MG63 (cell line): ENCODE data around the gene OLFML3. TPM values are rescaled to one million over a fixed set of nuclear protein-coding genes. Genes with fewer than 3 reads are reported as not detected.

Source experiments
- DNase-seq: peaks from one replicate; pipeline ENCODE4 v3.0.0-alpha.2; 2020
- H3K27me3 ChIP-seq: fragments of 250-450 bp; sonication (Bioruptor Pico); 2 replicates; pipeline ENCODE4 v1.5.1; 2020; ENCODE audit warnings: mild to moderate bottlenecking, moderate library complexity
- H3K36me3 ChIP-seq: fragments of 250-450 bp; sonication (Bioruptor Pico); 2 replicates; pipeline ENCODE4 v1.5.1; 2020; ENCODE audit warnings: mild to moderate bottlenecking, moderate library complexity
- H3K4me3 ChIP-seq: fragments of 250-450 bp; sonication (Bioruptor Pico); 2 replicates; pipeline ENCODE4 v1.5.1; 2020; ENCODE audit warnings: mild to moderate bottlenecking, moderate library complexity
- H3K9me3 ChIP-seq: fragments of 250-450 bp; sonication (Bioruptor Pico); 2 replicates; pipeline ENCODE4 v1.5.1; 2020; ENCODE audit warnings: mild to moderate bottlenecking, moderate library complexity
- total RNA-seq: library from RNA; depleted of rRNA; stranded (reverse); fragments of >200 nt; shearing (Covaris generic); gene quantifications from 2 replicates; pipeline ENCODE4 v1.2.3, GENCODE V29; 2014; ENCODE audit warnings: low replicate concordance

OLFML3 gene
- total RNA-seq, 1 experiment from 2014 or later: 2.7 TPM

- H3K9me3 ChIP-seq: no peaks in the 10 kb centered on the region
- DNase-seq: peak; percentile 73
- no peak overlapping the region for H3K4me3 ChIP-seq
- no peaks in the 10 kb centered on the region for H3K27me3 ChIP-seq
- no peaks in the 10 kb centered on the region for H3K36me3 ChIP-seq
Observed at GRCh38 chr1:113981962-113982931, 3.0 kb downstream of the OLFML3 start.

- no peaks in the 10 kb centered on the region for H3K36me3 ChIP-seq
- H3K27me3 ChIP-seq: no peaks in the 10 kb centered on the region
- H3K4me3 ChIP-seq: no peak overlapping the region
- DNase-seq: no peak
- H3K9me3 ChIP-seq: no peaks in the 10 kb centered on the region
Observed at GRCh38 chr1:113982949-113983348, 3.7 kb downstream of the OLFML3 start.

- no peaks in the 10 kb centered on the region for H3K9me3 ChIP-seq
- no peak for DNase-seq
- H3K27me3 ChIP-seq: no peaks in the 10 kb centered on the region
- H3K36me3 ChIP-seq: no peaks in the 10 kb centered on the region
- H3K4me3 ChIP-seq: no peak overlapping the region
Observed at GRCh38 chr1:113983391-113983790, 4.1 kb downstream of the OLFML3 start.

- Histone ChIP-seq H3K36me3 (no peaks in the 10 kb centered on the region), H3K27me3 (no peaks in the 10 kb centered on the region), H3K4me3 (no peak overlapping the region), H3K9me3 (no peaks in the 10 kb centered on the region)
- DNase-seq: no peak
Observed at GRCh38 chr1:113983826-113984225, 4.6 kb downstream of the OLFML3 start.

GRCh38 chr1:113984710-113985109, 5.4 kb downstream of the OLFML3 start:
- Histone ChIP-seq H3K9me3 (no peaks in the 10 kb centered on the region), H3K27me3 (no peaks in the 10 kb centered on the region), H3K36me3 (no peaks in the 10 kb centered on the region), H3K4me3 (no peak overlapping the region)
- DNase-seq: no peak

- Histone ChIP-seq H3K36me3 (no peaks in the 10 kb centered on the region), H3K4me3 (no peak overlapping the region), H3K9me3 (no peaks in the 10 kb centered on the region), H3K27me3 (no peaks in the 10 kb centered on the region)
- no peak for DNase-seq
Observed at GRCh38 chr1:113986802-113987201, 7.5 kb downstream of the OLFML3 start.

GRCh38 chr1:113987259-113987658, 8.0 kb downstream of the OLFML3 start:
- no peak for DNase-seq
- H3K27me3 ChIP-seq: no peaks in the 10 kb centered on the region
- H3K4me3 ChIP-seq: no peak overlapping the region
- H3K36me3 ChIP-seq: no peaks in the 10 kb centered on the region
- no peaks in the 10 kb centered on the region for H3K9me3 ChIP-seq

GRCh38 chr1:113990530-113990929, 11.3 kb downstream of the OLFML3 start:
- H3K27me3 ChIP-seq: no peaks in the 10 kb centered on the region
- no peak overlapping the region for H3K4me3 ChIP-seq
- no peaks in the 10 kb centered on the region for H3K36me3 ChIP-seq
- DNase-seq: no peak
- peaks cover 7% of the 10 kb centered on the region; the same call in 1 of the 2 replicates for H3K9me3 ChIP-seq

GRCh38 chr1:113990961-113991360, 11.7 kb downstream of the OLFML3 start:
- Histone ChIP-seq H3K27me3 (no peaks in the 10 kb centered on the region), H3K36me3 (no peaks in the 10 kb centered on the region), H3K9me3 (peaks cover 7% of the 10 kb centered on the region; the same call in 1 of the 2 replicates), H3K4me3 (no peak overlapping the region)
- DNase-seq: no peak

- H3K27me3 ChIP-seq: no peaks in the 10 kb centered on the region
- no peak for DNase-seq
- H3K4me3 ChIP-seq: no peak overlapping the region
- no peaks in the 10 kb centered on the region for H3K36me3 ChIP-seq
- peaks cover 11% of the 10 kb centered on the region; the same call in 1 of the 2 replicates for H3K9me3 ChIP-seq
Observed at GRCh38 chr1:113991467-113991997, 12.3 kb downstream of the OLFML3 start.

- H3K36me3 ChIP-seq: no peaks in the 10 kb centered on the region
- H3K4me3 ChIP-seq: no peak overlapping the region
- H3K27me3 ChIP-seq: no peaks in the 10 kb centered on the region
- peaks cover 11% of the 10 kb centered on the region; the same call in 1 of the 2 replicates for H3K9me3 ChIP-seq
- no peak for DNase-seq
Observed at GRCh38 chr1:113993072-113993471, 13.8 kb downstream of the OLFML3 start.

- Histone ChIP-seq H3K9me3 (peaks cover 11% of the 10 kb centered on the region; the same call in 1 of the 2 replicates), H3K4me3 (no peak overlapping the region), H3K36me3 (no peaks in the 10 kb centered on the region), H3K27me3 (no peaks in the 10 kb centered on the region)
- DNase-seq: no peak
Observed at GRCh38 chr1:113993766-113994165, 14.5 kb downstream of the OLFML3 start.

- H3K9me3 ChIP-seq: peaks cover 11% of the 10 kb centered on the region; the same call in 1 of the 2 replicates
- H3K4me3 ChIP-seq: no peak overlapping the region
- H3K36me3 ChIP-seq: no peaks in the 10 kb centered on the region
- H3K27me3 ChIP-seq: no peaks in the 10 kb centered on the region; the same call in 1 of the 2 replicates
- DNase-seq: no peak
Observed at GRCh38 chr1:113995382-113995781, 16.1 kb downstream of the OLFML3 start.

- Histone ChIP-seq H3K4me3 (no peak overlapping the region), H3K9me3 (peaks cover 11% of the 10 kb centered on the region; the same call in 1 of the 2 replicates), H3K36me3 (no peaks in the 10 kb centered on the region), H3K27me3 (no peaks in the 10 kb centered on the region; the same call in 1 of the 2 replicates)
- peak; percentile 22 for DNase-seq
Observed at GRCh38 chr1:113998361-113998760, 19.1 kb downstream of the OLFML3 start.

GRCh38 chr1:113999233-113999632, 20.0 kb downstream of the OLFML3 start:
- Histone ChIP-seq H3K27me3 (no peaks in the 10 kb centered on the region; the same call in 1 of the 2 replicates), H3K4me3 (no peak overlapping the region), H3K9me3 (peaks cover 10% of the 10 kb centered on the region; the same call in 1 of the 2 replicates), H3K36me3 (no peaks in the 10 kb centered on the region)
- DNase-seq: no peak

GRCh38 chr1:113999799-114000198, 20.5 kb downstream of the OLFML3 start:
- H3K4me3 ChIP-seq: no peak overlapping the region
- no peak for DNase-seq
- H3K27me3 ChIP-seq: no peaks in the 10 kb centered on the region; the same call in 1 of the 2 replicates
- peaks cover 6% of the 10 kb centered on the region; the same call in 1 of the 2 replicates for H3K9me3 ChIP-seq
- no peaks in the 10 kb centered on the region for H3K36me3 ChIP-seq

- Histone ChIP-seq H3K9me3 (0 out of 2 replicates have a peak, but pooled peaks cover 4% of the 10 kb centered on the region), H3K36me3 (no peaks in the 10 kb centered on the region), H3K4me3 (no peak overlapping the region), H3K27me3 (no peaks in the 10 kb centered on the region; the same call in 1 of the 2 replicates)
- no peak for DNase-seq
Observed at GRCh38 chr1:114000406-114000805, 21.1 kb downstream of the OLFML3 start.
